HG03575 (cell line): Measurements from ENCODE around the gene SLC30A3.

ENCODE experiments used
- ATAC-seq: cut with Tn5 transposase; IDR thresholded peaks from one replicate; pipeline ENCODE4 v1.9.1; 2021; ENCODE audit not compliant: unreplicated experiment, insufficient number of reproducible peaks, low FRiP score; ENCODE audit errors: extremely low read depth

The SLC30A3 gene

DNA sequence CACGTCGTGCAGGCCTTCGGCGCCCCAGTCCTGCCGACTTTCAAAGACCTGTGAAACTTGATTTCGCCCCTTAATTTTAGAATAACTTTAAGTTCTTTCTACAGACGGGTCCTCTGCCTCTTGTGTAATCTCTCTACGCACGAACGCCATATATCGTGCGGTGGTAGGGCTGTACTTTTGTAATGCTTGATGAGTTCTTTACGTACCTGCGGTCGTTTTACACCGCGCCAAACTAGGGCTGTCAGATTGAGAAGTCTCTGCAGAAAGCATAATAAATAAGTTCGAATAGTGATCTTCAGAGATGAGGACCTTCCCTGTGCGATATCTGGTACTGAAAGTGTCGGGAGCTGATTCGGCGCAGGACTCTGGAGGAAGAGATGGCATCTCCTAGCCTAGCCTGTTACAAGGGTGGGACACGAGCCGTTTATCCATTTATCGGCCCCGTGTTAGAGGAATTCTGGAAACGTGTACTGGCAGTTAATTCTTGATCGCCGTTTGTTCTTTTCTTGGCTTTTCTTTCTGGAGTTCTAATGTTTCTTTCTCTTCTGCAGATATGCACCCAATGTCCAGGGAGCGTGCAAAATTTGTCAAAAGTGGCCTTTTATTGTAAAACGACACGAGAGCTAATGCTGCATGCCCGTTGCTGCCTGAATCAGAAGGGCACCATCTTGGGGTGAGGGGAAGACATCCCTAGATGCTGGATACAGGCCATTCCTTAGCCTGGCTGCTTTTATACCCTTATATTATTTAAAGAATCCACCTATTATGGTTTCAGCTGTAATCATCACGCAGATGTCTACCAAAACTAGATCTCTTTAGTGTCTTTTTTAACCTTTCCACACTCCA lies 50.0 kb downstream of the SLC30A3 start:
- ATAC-seq = no peak

GRCh38 chr2:27211943-27212625 lies 50.8 kb downstream of the SLC30A3 start, which contains the start of the genes ATRAID and SLC5A6:
Gene ATRAID, plus strand, starts transcription at chr2:27212041. Its CDS starts 328 bp downstream, at chr2:27212369.
Gene SLC5A6, minus strand, starts transcription at chr2:27212268. Its CDS starts 4,618 bp downstream, at chr2:27207650.
- ATAC-seq = no peak

DNA sequence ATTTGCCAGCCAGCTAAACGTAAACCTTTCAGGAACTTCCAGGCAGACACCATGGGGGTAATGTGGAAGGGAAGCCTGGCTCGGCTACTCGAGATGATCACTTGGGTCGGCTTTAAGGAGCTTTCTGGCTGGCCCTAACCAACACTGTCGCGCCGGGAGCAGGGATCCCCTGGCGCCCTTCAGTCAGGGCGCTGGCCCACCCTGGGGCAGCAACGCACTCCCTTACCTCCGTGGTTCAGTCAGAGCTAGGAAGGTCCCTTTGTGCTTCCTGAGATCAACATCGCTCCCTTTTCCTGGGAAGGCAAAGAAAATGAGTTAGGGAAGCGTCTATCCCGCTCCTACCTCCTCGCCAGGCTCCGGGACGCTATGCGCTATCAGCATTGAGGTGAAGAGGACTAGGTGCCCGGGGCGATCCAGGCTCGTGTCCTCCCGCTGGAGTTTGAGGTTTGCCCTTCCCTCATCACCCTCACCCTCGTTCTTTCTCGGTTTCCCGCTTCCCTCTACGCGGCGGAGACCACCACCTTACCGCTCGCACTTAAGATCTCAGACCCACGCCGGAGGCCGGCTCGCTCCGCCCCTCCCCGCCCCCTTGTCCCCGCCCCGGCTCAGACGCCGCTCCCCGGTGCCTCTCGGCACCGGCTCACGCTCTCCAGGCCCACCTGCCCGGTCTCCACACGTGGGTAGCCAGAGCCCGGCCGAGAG lies 51.5 kb downstream of the SLC30A3 start:
- ATAC-seq = no peak

- no peak for ATAC-seq
These were observed 53.0 kb downstream of the SLC30A3 start for GRCh38 chr2:27209621-27210401.

GRCh38 chr2:27208486-27209050 lies 54.3 kb downstream of the SLC30A3 start:
- ATAC-seq = no peak

DNA sequence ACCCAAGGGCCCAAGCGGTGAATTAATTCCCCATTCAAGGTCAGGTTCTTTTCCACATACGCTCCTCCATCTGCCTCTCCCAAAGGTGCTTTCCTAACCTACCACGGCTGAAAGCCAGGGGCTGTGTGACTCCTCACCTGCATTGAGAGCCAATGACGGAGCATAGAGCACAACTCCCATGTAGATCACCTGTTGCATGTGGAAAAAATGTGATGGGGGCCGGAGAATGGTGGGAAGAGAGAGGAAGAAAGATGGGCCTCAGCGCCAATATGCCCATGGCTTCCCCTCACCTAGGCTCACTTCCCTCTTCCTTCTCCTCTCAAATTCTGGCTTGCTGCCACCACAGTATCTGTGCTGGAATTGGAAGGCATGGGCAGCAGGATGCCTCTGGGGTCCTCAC lies 56.5 kb downstream of the SLC30A3 start:
- no peak for ATAC-seq

DNA sequence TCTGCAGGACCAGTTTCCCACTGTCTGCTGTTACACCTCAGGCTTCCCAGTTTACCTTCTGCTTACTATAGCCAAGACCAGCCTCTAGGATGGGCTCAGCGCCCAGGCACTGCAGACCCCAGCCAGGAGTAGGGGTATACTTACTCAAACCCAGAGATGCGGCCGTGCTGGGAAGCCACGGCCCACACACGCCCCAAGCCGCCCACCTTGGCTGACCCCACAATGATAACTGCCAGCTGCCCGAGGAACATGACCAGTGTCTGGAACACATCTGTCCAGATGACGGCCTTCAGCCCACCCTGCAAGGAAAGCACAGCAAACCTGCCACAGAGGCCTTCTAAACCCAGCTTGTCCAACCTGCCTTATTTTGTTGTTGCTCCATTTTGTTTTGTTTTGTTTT lies 57.6 kb downstream of the SLC30A3 start:
- ATAC-seq = no peak

DNA sequence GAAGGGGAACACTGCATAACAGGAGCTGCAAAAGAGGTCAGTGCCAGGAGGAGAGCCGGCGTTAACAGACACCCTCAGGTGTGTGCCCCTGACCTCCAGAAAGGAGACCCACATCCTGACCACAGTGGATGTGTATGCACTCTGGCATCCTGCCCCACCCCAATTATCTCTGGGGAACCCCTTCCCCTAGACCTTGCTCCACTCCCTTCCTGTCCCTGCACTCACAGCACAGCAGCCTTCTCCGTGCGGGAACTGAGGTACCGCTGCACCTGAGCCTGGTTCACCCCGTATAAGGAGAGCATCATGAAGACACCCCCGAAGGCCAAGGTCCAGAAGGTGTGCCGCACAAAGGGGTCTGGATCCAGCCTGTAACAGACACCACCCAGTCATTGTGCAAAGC lies 58.3 kb downstream of the SLC30A3 start:
- no peak for ATAC-seq

DNA sequence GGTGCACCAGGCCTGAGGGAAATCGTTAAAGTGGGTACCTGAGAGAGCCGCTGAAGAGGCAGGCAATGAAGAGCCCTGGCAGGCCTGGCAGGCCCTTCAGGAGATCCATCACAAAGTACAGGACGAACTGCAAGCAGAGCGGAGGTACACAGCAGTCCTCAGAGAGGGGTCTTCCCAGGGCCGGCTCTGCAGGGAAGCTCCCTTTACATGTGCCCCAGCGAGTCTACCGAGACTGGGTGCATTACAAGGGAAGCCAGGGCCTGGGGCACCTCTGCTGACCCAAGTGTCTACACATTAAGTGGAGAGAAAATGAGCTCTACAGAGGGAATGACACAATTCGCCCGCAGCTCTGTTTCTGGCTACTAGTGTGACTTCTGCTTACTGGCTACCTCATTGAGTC lies 59.1 kb downstream of the SLC30A3 start:
- no peak for ATAC-seq
